PC-3 (cell line): ENCODE measurements around the gene ZBED4. TPM values are rescaled to one million over a fixed set of nuclear protein-coding genes. Genes with fewer than 3 reads are reported as not detected.
"Not testable (repeated sequence)": the region's sequence is repeated elsewhere in the genome, so short reads cannot be mapped to it uniquely, and the experiment has no call there.

Source experiments
- ATAC-seq: fragments of 200-7000 bp; cut with Tn5 transposase; 2 replicates; pipeline ENCODE4 v1.9.1; 2020; ENCODE audit warnings: mild to moderate bottlenecking, moderate library complexity
- BruUV-seq: library from RNA; stranded (reverse); fragments of 400-500 nt; replicated peaks from 2 replicates; lab custom pipeline; 2021; lab: Mats Ljungman, UMichigan
- CTCF ChIA-PET: fragments of 300-600 bp; sonication (Branson Sonifier 250); formaldehyde crosslinking; loops from one replicate; lab custom pipeline; 2022; ENCODE audit warnings: antibody characterized with exemption; lab: Charles Lee
- POLR2A ChIA-PET: fragments of 300-600 bp; sonication (Branson Sonifier 250); formaldehyde crosslinking; loops from one replicate; lab custom pipeline; 2022; ENCODE audit warnings: antibody characterized with exemption; ENCODE audit not compliant: unreplicated experiment; lab: Charles Lee
- DNase-seq: peaks from one replicate; pipeline ENCODE4 v3.0.0-alpha.2; 2015
- H2AFZ ChIP-seq: fragments of 300-600 bp; sonication (generic); 2 replicates; pipeline ENCODE4 v1.6.0; 2016; ENCODE audit warnings: antibody characterized with exemption, low read length
- H3F3A ChIP-seq: fragments of 300-600 bp; sonication (generic); one replicate; pipeline ENCODE4 v1.6.0; 2017; ENCODE audit warnings: antibody characterized with exemption, low read length, control low read depth, mild to moderate bottlenecking; ENCODE audit not compliant: unreplicated experiment
- H3K27ac ChIP-seq: fragments of 300-600 bp; sonication (generic); 2 replicates; pipeline ENCODE4 v1.5.1; 2016; ENCODE audit warnings: mild to moderate bottlenecking, low read length
- H3K27me3 ChIP-seq: fragments of 300-600 bp; sonication (generic); 2 replicates; pipeline ENCODE4 v1.6.1; 2016; ENCODE audit warnings: low read length, mixed read lengths
- H3K36me3 ChIP-seq: fragments of 300-600 bp; sonication (generic); 2 replicates; pipeline ENCODE4 v1.6.1; 2016; ENCODE audit warnings: low read depth, mixed run types, low read length, mixed read lengths
- H3K4me1 ChIP-seq: fragments of 300-600 bp; sonication (generic); 2 replicates; pipeline ENCODE4 v1.5.1; 2016; ENCODE audit warnings: low read length; ENCODE audit not compliant: insufficient read depth
- H3K4me2 ChIP-seq: fragments of 300-600 bp; sonication (generic); 2 replicates; pipeline ENCODE4 v1.6.0; 2016; ENCODE audit warnings: low read length
- H3K4me3 ChIP-seq: fragments of 300-600 bp; sonication (generic); 2 replicates; pipeline ENCODE4 v1.5.1; 2016; ENCODE audit warnings: mild to moderate bottlenecking, low read length, mixed read lengths
- H3K79me2 ChIP-seq: fragments of 300-600 bp; sonication (generic); 2 replicates; pipeline ENCODE4 v1.6.1; 2017; ENCODE audit warnings: low read length, mixed read lengths
- H3K9ac ChIP-seq: fragments of 300-600 bp; sonication (generic); 2 replicates; pipeline ENCODE4 v1.6.0; 2016; ENCODE audit warnings: mild to moderate bottlenecking, low read length
- H3K9me2 ChIP-seq: fragments of 300-600 bp; sonication (generic); replicated peaks from 2 replicates; pipeline ENCODE4 v1.6.1; 2016; ENCODE audit warnings: mixed run types, low read length, mixed read lengths
- H3K9me3 ChIP-seq: fragments of 300-600 bp; sonication (generic); 2 replicates; pipeline ENCODE4 v1.6.1; 2016; ENCODE audit warnings: low read length, mixed read lengths
- H4K20me1 ChIP-seq: fragments of 300-600 bp; sonication (generic); 2 replicates; pipeline ENCODE4 v1.6.1; 2016; ENCODE audit warnings: low read length, mixed read lengths
- CTCF ChIP-seq: fragments of 300-600 bp; sonication (generic); conservative IDR thresholded peaks from 2 replicates; pipeline ENCODE4 v1.5.1; 2017; ENCODE audit warnings: antibody characterized with exemption, low read depth, mild to moderate bottlenecking, low read length
- EZH2 ChIP-seq: fragments of 300-600 bp; sonication (generic); IDR thresholded peaks from one replicate; pipeline ENCODE4 v1.6.1; 2017; ENCODE audit warnings: antibody characterized with exemption, mild to moderate bottlenecking, low read length; ENCODE audit not compliant: unreplicated experiment
- EZH2phosphoT487 ChIP-seq: fragments of 300-600 bp; sonication (generic); IDR thresholded peaks from 2 replicates; pipeline ENCODE4 v1.6.1; 2018; ENCODE audit warnings: mild to moderate bottlenecking, antibody characterized with exemption, low read length, borderline replicate concordance
- intact Hi-C: fragments of 100-400 bp; cut with micrococcal nuclease; formaldehyde crosslinking; loops from 2 replicates; pipeline ENCODE4 v1.9.0; 2023
- total RNA-seq: library from RNA; depleted of rRNA; stranded (reverse); fragments of >200 nt; gene quantifications from 2 replicates; pipeline ENCODE4 v1.2.3, GENCODE V29; 2014

ZBED4 gene
- total RNA-seq, 1 experiment from 2014 or later: 11.5 TPM

GRCh38 chr22:49820984-49821383 lies 32.7 kb upstream of the ZBED4 start:
- DNase-seq (no peak), ATAC-seq (no peak)
- Histone ChIP-seq H3K9ac (no peak overlapping the region), H2AFZ (no peak overlapping the region), H3K79me2 (peaks cover 100% of the 10 kb centered on the region), H3K9me3 (no peaks in the 10 kb centered on the region), H3F3A (no peaks in the 10 kb centered on the region), H3K27ac (no peak overlapping the region), H3K4me1 (peaks cover 17% of the 10 kb centered on the region), H3K4me2 (no peak overlapping the region), H4K20me1 (peaks cover 58% of the 10 kb centered on the region), H3K36me3 (peaks cover 19% of the 10 kb centered on the region; the same call in 1 of the 2 replicates), H3K4me3 (no peak overlapping the region), H3K27me3 (no peaks in the 10 kb centered on the region), H3K9me2 (no peaks in the 10 kb centered on the region)
- intact Hi-C loops: no loop called here
- no peak for TF ChIP-seq EZH2phosphoT487
- TF ChIP-seq EZH2: no peak
- TF ChIP-seq CTCF: no peak
- no TSS peak for BruUV-seq
- ChIA-PET POLR2A (no interaction called here), CTCF (no interaction called here)

DNA sequence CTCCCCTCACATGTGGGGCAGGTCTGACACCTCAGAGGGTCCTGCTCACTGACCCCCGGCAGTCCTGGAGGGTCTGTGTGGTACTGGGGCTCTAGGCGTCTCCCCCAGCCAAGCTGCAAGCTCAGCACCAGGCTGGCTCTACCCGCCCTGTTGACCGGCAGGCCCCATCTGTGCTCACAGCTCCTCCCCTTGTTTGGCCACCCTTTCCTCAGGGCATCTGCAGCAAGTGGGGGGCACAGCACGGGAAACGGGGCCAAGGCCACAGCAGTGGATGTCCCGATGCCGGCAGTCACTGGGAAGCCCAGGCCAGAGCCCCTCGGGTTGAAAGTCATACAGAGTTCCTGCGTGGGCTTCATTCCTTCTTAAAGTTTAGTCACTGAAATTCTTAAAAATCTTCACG lies 31.9 kb upstream of the ZBED4 start:
- H3K9ac ChIP-seq, H3K4me2 ChIP-seq, ATAC-seq, H2AFZ ChIP-seq, BruUV-seq, H3F3A ChIP-seq, H3K27me3 ChIP-seq, H3K27ac ChIP-seq, intact Hi-C loops, POLR2A ChIA-PET, CTCF ChIA-PET, H3K9me3 ChIP-seq, H3K9me2 ChIP-seq, H3K4me3 ChIP-seq, DNase-seq: not testable (repeated sequence)
- peaks cover 12% of the 10 kb centered on the region for H3K4me1 ChIP-seq
- H3K36me3 ChIP-seq: peaks cover 19% of the 10 kb centered on the region; the same call in 1 of the 2 replicates
- H3K79me2 ChIP-seq: peaks cover 100% of the 10 kb centered on the region
- peaks cover 58% of the 10 kb centered on the region for H4K20me1 ChIP-seq

- no peaks in the 10 kb centered on the region for H3K9me2 ChIP-seq
- POLR2A ChIA-PET: no interaction called here
- BruUV-seq: TSS peak; percentile 12
- H3K27me3 ChIP-seq: no peaks in the 10 kb centered on the region
- H3K27ac ChIP-seq: no peak overlapping the region
- no peaks in the 10 kb centered on the region for H3K9me3 ChIP-seq
- H3K4me1 ChIP-seq: peaks cover 12% of the 10 kb centered on the region
- peaks cover 43% of the 10 kb centered on the region for H4K20me1 ChIP-seq
- no peak overlapping the region for H3K4me2 ChIP-seq
- H3F3A ChIP-seq: no peaks in the 10 kb centered on the region
- no peak overlapping the region for H3K4me3 ChIP-seq
- DNase-seq (no peak), ATAC-seq (no peak)
- intact Hi-C loops: no loop called here
- H3K9ac ChIP-seq: no peak overlapping the region
- peaks cover 13% of the 10 kb centered on the region; the same call in 1 of the 2 replicates for H3K36me3 ChIP-seq
- H2AFZ ChIP-seq: no peak overlapping the region
- H3K79me2 ChIP-seq: peaks cover 87% of the 10 kb centered on the region
- no peak for TF ChIP-seq EZH2
- TF ChIP-seq CTCF: no peak
- no peak for TF ChIP-seq EZH2phosphoT487
- CTCF ChIA-PET: no interaction called here
Observed at GRCh38 chr22:49823289-49824045, 30.2 kb upstream of the ZBED4 start.
